NB4 (cell line): ENCODE data around the gene LRMDA.

Experiments used
- DNase-seq: peaks from one replicate; pipeline ENCODE4 v3.0.0; 2010; ENCODE audit warnings: low read depth
- H3K4me3 ChIP-seq: one replicate; pipeline ENCODE4 v1.5.1; 2011; ENCODE audit warnings: mild to moderate bottlenecking, low read depth, low read length, moderate library complexity
- CTCF ChIP-seq: IDR thresholded peaks from one replicate; pipeline ENCODE4 v1.5.1; 2012; ENCODE audit warnings: low read depth, low read length
- MAX ChIP-seq: IDR thresholded peaks from 2 replicates; pipeline ENCODE4 v1.6.1; 2011; ENCODE audit warnings: low read depth, low read length
- MYC ChIP-seq: IDR thresholded peaks from 2 replicates; pipeline ENCODE4 v1.6.1; 2011; ENCODE audit warnings: low read depth, low read length
- POLR2A ChIP-seq: IDR thresholded peaks from 2 replicates; pipeline ENCODE4 v1.6.1; 2011; ENCODE audit warnings: mild to moderate bottlenecking; ENCODE audit not compliant: insufficient read length; ENCODE audit errors: extremely low read depth

Gene LRMDA

GRCh38 chr10:75403939-75404814 is 27.2 kb upstream of the LRMDA start:
- DNase-seq: no peak
- H3K4me3 ChIP-seq: no peak overlapping the region
- no peak for TF ChIP-seq POLR2A
- no peak for TF ChIP-seq MAX
- no peak for TF ChIP-seq MYC
- no peak for TF ChIP-seq CTCF

GRCh38 chr10:75404815-75405597 is 26.4 kb upstream of the LRMDA start:
- no peak overlapping the region for H3K4me3 ChIP-seq
- TF ChIP-seq MYC: no peak
- no peak for TF ChIP-seq CTCF
- no peak for TF ChIP-seq POLR2A
- no peak for TF ChIP-seq MAX
- no peak for DNase-seq

- DNase-seq: no peak
- H3K4me3 ChIP-seq: no peak overlapping the region
- TF ChIP-seq POLR2A: no peak
Observed at GRCh38 chr10:75405598-75406461, 25.6 kb upstream of the LRMDA start.

GRCh38 chr10:75406462-75407223 is 24.8 kb upstream of the LRMDA start:
- no peak overlapping the region for H3K4me3 ChIP-seq
- TF ChIP-seq MYC (no peak), CTCF (no peak), POLR2A (no peak), MAX (no peak)
- no peak for DNase-seq

- DNase-seq: no peak
- TF ChIP-seq MAX (no peak), POLR2A (no peak), CTCF (no peak), MYC (no peak)
- H3K4me3 ChIP-seq: no peak overlapping the region
Observed at GRCh38 chr10:75407224-75407712, 24.2 kb upstream of the LRMDA start.
